ENCODE data around the gene KRT38. TPM values are rescaled to one million over a fixed set of nuclear protein-coding genes. Genes with fewer than 3 reads are reported as not detected.

KRT38 gene
- total RNA-seq, 1 donor from 2014 or later = not detected

DNA sequence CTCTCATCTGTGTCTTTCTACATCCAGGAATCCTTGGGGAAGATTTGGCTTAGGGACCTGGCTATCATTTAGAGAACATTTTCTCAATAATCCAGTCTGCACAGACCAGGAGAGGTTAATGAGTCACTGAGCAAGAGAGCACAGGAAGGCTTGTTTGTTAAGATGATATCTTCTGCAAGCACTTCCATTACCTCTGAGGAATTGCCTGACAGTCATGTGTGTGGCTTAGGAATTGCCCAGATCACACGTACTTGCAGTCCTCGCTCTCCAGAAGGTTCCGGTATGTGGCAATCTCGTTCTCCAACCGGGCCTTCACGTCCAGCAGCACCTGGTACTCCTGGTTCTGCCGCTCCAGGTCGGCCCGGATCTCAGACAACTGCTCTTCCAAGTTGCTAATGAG is 19.7 kb downstream of the KRT38 start:
- H3K4me1 Mint-ChIP-seq = peaks cover 5% of the 10 kb centered on the region
- no peak for DNase-seq
- TF ChIP-seq CTCF (IDR thresholded peaks at IDR 0.05) = no peak
- no peak overlapping the region for H3K4me3 Mint-ChIP-seq
- no peaks in the 10 kb centered on the region for H3K36me3 Mint-ChIP-seq (ENCODE audit: low read depth)
- H3K27me3 Mint-ChIP-seq = peaks cover 7% of the 10 kb centered on the region
- intact Hi-C loops (cut with micrococcal nuclease) = no loop called here
- no peak overlapping the region for H3K27ac Mint-ChIP-seq
- ChIA-PET POLR2A (no interaction called here), CTCF (no interaction called here)
- no peak for ATAC-seq (ENCODE audit: low read depth)
- no peaks in the 10 kb centered on the region for H3K9me3 Mint-ChIP-seq

DNA sequence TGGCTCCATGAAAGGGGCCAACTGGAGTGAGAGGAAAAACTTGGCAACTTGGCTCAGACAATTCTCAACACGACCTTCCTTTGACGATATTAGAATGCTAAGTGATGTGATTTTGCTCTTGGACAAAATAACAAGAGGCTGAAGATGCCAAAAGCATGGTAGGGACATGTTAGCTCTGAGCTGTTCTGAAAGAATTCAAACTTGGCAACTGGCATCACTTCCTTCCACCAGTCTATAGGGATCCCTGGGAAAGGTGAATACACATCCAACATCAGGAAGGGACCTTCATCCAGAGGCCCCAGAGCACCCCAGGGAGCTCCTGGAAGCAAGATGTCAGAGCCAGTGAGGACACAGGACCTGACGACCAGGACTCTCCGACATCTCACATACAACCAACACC is 20.6 kb downstream of the KRT38 start:
- DNase-seq (no peak), ATAC-seq (ENCODE audit: low read depth) (no peak)
- Mint-ChIP-seq H3K36me3 (ENCODE audit: low read depth) (no peaks in the 10 kb centered on the region), H3K27ac (no peak overlapping the region), H3K4me1 (peaks cover 5% of the 10 kb centered on the region), H3K9me3 (no peaks in the 10 kb centered on the region), H3K4me3 (no peak overlapping the region), H3K27me3 (peaks cover 7% of the 10 kb centered on the region)
- no peak for TF ChIP-seq CTCF (IDR thresholded peaks at IDR 0.05)
- CTCF ChIA-PET = no interaction called here
- intact Hi-C loops (cut with micrococcal nuclease) = no loop called here
- POLR2A ChIA-PET = interaction anchor here (0.6 kb wide), 1 partner anchor 773 kb away, joined by 3 read pairs; the partner anchor contains the start of gene SMARCE1

DNA sequence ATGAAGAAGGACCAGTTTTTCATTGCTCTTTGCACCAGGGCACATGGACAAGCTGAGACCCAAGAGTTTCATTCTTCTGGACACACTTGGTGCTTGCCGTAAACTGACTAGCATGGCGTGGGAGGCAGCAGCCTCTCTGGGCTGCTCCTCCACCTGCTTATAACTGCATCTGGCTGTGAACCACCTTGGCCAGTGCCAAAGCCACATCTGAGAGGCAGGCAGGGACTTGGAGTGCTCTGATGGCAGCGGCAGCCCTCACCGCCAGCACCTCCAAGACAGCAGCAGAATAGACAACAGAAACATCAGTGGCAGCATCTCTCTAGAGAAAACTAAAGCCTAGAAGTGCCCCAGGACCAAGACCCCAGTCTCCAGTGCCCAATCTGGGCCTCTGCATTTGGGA is 21.1 kb downstream of the KRT38 start:
- ChIA-PET POLR2A (interaction anchor here (0.6 kb wide), 1 partner anchor 772 kb away, joined by 3 read pairs; the partner anchor contains the start of gene SMARCE1), CTCF (no interaction called here)
- intact Hi-C loops (cut with micrococcal nuclease) = no loop called here
- peaks cover 5% of the 10 kb centered on the region for H3K4me1 Mint-ChIP-seq
- no peak overlapping the region for H3K4me3 Mint-ChIP-seq
- H3K9me3 Mint-ChIP-seq = no peaks in the 10 kb centered on the region
- no peaks in the 10 kb centered on the region for H3K36me3 Mint-ChIP-seq (ENCODE audit: low read depth)
- ATAC-seq (ENCODE audit: low read depth) (no peak), DNase-seq (no peak)
- no peak for TF ChIP-seq CTCF (IDR thresholded peaks at IDR 0.05)
- H3K27me3 Mint-ChIP-seq = peaks cover 7% of the 10 kb centered on the region
- no peak overlapping the region for H3K27ac Mint-ChIP-seq

DNA sequence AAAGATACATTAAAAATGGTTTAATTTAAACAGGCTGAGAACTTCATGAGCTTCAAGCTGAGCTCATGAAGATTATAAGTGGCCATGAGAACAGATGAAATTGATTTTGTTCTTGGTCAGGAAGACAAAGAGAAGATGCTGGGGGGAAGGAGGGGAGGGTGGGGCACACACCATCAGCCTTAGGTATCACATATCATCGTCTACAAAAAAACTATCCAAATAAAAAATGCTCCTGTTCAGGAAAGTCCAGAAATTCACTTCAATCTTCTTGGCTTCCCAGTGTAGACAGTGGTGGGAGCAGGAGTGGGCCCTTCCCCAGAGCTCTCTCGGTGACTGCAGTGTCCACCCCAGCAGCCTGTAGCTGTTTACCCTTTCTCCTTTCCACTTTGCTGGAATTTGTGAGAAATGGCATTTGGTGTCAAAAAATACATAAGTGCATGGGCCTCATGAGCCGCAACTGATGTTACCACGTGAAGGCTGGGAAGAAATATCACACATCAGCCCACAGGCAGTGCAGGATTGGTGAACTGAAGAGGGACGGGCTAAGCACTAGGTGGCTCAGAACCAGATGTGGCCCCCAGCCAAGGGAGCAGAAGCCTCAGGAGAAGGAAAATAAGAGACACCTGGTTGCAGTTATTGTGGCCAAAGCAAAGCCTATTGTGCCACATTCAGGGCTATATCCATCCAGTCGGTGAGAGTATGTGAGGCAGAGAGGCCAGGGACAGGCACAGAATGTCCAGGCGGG is 22.5 kb downstream of the KRT38 start:
- Mint-ChIP-seq H3K9me3 (no peaks in the 10 kb centered on the region), H3K27me3 (peaks cover 7% of the 10 kb centered on the region), H3K4me1 (peaks cover 5% of the 10 kb centered on the region), H3K36me3 (ENCODE audit: low read depth) (no peaks in the 10 kb centered on the region), H3K4me3 (no peak overlapping the region), H3K27ac (no peak overlapping the region)
- DNase-seq (no peak), ATAC-seq (ENCODE audit: low read depth) (no peak)
- TF ChIP-seq CTCF (IDR thresholded peaks at IDR 0.05) = no peak
- ChIA-PET CTCF (interaction anchor here (1.1 kb wide), 1 partner anchor 15 kb away, joined by 3 read pairs; no protein-coding TSS in a partner anchor), POLR2A (no interaction called here)
- intact Hi-C loops (cut with micrococcal nuclease) = no loop called here

DNA sequence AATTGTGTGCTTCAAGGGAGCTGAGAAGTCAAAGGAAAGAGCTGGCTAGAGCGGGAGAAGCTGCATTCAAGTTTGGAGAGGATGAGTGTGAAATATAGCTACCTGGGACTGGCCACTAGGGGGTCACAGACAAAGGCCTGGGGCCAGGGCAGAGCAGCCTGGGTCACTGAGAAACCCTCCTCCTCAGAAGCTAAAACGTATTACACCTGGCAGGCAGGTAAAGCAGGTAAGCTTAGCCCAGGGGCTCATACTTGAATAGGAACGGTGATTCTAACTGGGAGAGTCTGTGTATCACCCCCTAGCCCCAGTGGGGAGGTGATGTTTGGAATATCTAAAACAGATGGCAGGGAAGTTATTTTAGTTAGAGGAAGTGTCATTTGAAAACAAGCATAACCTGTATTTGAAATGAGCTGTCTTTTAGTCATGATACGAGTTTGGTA is 23.2 kb downstream of the KRT38 start:
- no peaks in the 10 kb centered on the region for H3K9me3 Mint-ChIP-seq
- H3K36me3 Mint-ChIP-seq (ENCODE audit: low read depth) = no peaks in the 10 kb centered on the region
- CTCF ChIA-PET = interaction anchor here (1.1 kb wide), 1 partner anchor 14 kb away, joined by 3 read pairs; no protein-coding TSS in a partner anchor
- H3K27me3 Mint-ChIP-seq = peaks cover 7% of the 10 kb centered on the region
- H3K27ac Mint-ChIP-seq = no peak overlapping the region
- POLR2A ChIA-PET = no interaction called here
- H3K4me3 Mint-ChIP-seq = no peak overlapping the region
- intact Hi-C loops (cut with micrococcal nuclease) = no loop called here
- DNase-seq = no peak
- H3K4me1 Mint-ChIP-seq = peaks cover 5% of the 10 kb centered on the region
- no peak for TF ChIP-seq CTCF (IDR thresholded peaks at IDR 0.05)
- ATAC-seq (ENCODE audit: low read depth) = no peak
